ENCODE results near the gene ACRV1. TPM values are rescaled to one million over a fixed set of nuclear protein-coding genes. Genes with fewer than 3 reads are reported as not detected.

ACRV1 gene
- total RNA-seq, 1 experiment from 2014 or later = not detected

DNA sequence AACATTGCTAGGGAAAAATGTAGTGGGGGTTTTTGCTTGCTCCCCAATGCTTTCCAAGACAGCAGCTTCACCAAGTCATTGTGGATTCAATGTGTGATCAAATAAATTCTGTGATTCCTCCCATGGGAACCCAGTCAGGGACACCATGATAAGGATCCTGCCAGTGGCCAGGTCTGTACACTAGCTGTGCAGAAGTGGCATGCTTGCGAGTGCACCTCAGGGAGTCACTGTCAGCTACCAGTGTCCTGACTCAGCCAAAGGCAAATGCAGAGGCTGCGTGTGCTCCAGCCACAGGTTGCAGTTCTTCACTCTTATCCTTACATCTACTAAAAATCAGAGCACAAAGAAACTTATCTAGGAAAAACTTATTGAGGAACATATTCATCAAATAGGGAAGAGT, 9.4 kb upstream of the ACRV1 start:
- BruUV-seq (replicated peaks) = no TSS peak
- TF ChIP-seq, protein P1, sequence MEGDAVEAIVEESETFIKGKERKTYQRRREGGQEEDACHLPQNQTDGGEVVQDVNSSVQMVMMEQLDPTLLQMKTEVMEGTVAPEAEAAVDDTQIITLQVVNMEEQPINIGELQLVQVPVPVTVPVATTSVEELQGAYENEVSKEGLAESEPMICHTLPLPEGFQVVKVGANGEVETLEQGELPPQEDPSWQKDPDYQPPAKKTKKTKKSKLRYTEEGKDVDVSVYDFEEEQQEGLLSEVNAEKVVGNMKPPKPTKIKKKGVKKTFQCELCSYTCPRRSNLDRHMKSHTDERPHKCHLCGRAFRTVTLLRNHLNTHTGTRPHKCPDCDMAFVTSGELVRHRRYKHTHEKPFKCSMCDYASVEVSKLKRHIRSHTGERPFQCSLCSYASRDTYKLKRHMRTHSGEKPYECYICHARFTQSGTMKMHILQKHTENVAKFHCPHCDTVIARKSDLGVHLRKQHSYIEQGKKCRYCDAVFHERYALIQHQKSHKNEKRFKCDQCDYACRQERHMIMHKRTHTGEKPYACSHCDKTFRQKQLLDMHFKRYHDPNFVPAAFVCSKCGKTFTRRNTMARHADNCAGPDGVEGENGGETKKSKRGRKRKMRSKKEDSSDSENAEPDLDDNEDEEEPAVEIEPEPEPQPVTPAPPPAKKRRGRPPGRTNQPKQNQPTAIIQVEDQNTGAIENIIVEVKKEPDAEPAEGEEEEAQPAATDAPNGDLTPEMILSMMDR (IDR thresholded peaks at IDR 0.05; ENCODE audit: unreplicated experiment) = no peak
- Mint-ChIP-seq H3K27ac (ENCODE audit: unreplicated experiment) (no peak overlapping the region), H3K36me3 (ENCODE audit: insufficient read depth, unreplicated experiment) (no peaks in the 10 kb centered on the region), H3K9me3 (ENCODE audit: low read depth, unreplicated experiment) (no peaks in the 10 kb centered on the region), H3K27me3 (ENCODE audit: unreplicated experiment) (no peaks in the 10 kb centered on the region), H3K4me3 (ENCODE audit: low read depth, unreplicated experiment) (no peak overlapping the region), H3K4me1 (ENCODE audit: low read depth, unreplicated experiment) (no peaks in the 10 kb centered on the region)
- DNase-seq = no peak
- intact Hi-C loops (cut with micrococcal nuclease; ENCODE audit: unreplicated experiment) = no loop called here
- CTCF ChIA-PET = no interaction called here

DNA sequence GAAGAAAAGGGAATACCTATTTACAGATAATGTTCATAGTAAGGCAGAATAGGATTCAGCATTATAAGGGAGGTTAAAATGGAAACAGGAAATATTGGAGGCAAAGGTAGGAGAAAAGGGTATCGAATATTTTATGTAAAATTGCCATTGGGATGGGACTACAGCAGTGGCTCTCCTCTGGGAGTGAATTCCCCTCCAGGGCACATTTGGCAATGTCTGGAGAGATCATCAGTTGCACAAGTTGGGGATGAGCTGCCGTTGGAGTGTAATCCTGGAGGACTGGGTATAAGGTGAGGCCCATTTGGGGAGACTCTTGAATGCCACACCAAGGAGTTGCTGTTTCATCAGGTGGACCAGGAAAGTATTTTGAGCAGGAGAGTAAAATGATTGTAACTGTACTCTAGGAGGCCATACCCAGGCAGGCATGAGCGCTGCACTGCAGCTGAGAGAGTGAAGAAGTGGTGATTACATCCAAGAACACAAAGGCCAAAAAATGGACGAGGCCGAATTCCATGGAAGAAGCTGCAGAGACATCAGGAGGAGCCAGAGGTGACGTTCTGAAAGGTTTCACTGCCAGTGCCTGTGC, 8.7 kb upstream of the ACRV1 start:
- intact Hi-C loops (cut with micrococcal nuclease; ENCODE audit: unreplicated experiment) = no loop called here
- Mint-ChIP-seq H3K4me1 (ENCODE audit: low read depth, unreplicated experiment) (no peaks in the 10 kb centered on the region), H3K9me3 (ENCODE audit: low read depth, unreplicated experiment) (no peaks in the 10 kb centered on the region), H3K4me3 (ENCODE audit: low read depth, unreplicated experiment) (no peak overlapping the region), H3K27ac (ENCODE audit: unreplicated experiment) (no peak overlapping the region), H3K36me3 (ENCODE audit: insufficient read depth, unreplicated experiment) (no peaks in the 10 kb centered on the region), H3K27me3 (ENCODE audit: unreplicated experiment) (no peaks in the 10 kb centered on the region)
- CTCF ChIA-PET = no interaction called here
- BruUV-seq (replicated peaks) = no TSS peak
- DNase-seq = no peak
- TF ChIP-seq, protein P1 (IDR thresholded peaks at IDR 0.05; ENCODE audit: unreplicated experiment) = no peak

DNA sequence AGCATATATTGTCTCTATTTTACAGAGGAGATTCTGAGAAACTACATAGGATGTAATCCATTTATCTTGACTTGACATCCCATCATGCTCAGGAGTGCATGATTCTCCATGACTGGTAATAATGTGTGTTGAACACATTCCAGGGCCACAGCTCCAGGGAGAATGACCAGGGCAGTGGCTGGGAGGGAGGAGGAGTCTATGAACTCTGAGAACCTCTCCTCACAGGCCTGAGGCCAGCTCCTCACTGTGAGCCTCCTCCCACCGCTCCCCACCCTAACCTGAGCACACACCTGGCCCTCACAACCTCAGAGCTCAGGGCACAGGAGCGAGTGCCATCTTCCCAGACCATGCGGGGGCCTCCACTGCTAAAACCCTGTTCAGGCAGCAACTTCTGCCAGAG, 8.0 kb upstream of the ACRV1 start:
- no peak overlapping the region for H3K27ac Mint-ChIP-seq (ENCODE audit: unreplicated experiment)
- H3K27me3 Mint-ChIP-seq (ENCODE audit: unreplicated experiment) = no peaks in the 10 kb centered on the region
- no peak overlapping the region for H3K4me3 Mint-ChIP-seq (ENCODE audit: low read depth, unreplicated experiment)
- BruUV-seq (replicated peaks) = no TSS peak
- no peak for DNase-seq
- H3K4me1 Mint-ChIP-seq (ENCODE audit: low read depth, unreplicated experiment) = no peaks in the 10 kb centered on the region
- TF ChIP-seq, protein P1 (IDR thresholded peaks at IDR 0.05; ENCODE audit: unreplicated experiment) = no peak
- intact Hi-C loops (cut with micrococcal nuclease; ENCODE audit: unreplicated experiment) = no loop called here
- no peaks in the 10 kb centered on the region for H3K36me3 Mint-ChIP-seq (ENCODE audit: insufficient read depth, unreplicated experiment)
- CTCF ChIA-PET = no interaction called here
- H3K9me3 Mint-ChIP-seq (ENCODE audit: low read depth, unreplicated experiment) = no peaks in the 10 kb centered on the region

DNA sequence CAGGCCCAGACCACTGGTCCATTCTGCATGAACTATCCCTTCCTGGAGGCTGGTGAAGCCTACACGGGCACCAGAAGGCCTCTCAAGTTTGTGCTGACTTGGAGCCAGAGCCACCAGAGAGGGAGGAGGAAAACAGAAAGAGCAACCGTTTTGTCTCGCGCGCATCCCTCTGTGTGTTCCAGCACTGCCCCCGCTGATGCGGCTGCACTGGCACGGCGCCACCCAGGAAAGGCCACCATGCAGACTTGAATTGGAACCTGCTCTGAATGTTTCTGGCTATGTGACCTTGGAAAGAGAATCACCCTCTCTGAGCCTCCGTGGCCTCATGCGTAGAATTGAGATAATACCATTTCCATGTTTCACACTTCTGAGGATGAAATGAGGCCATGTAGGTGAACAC, 7.4 kb upstream of the ACRV1 start:
- no peaks in the 10 kb centered on the region for H3K27me3 Mint-ChIP-seq (ENCODE audit: unreplicated experiment)
- CTCF ChIA-PET = no interaction called here
- H3K4me1 Mint-ChIP-seq (ENCODE audit: low read depth, unreplicated experiment) = no peaks in the 10 kb centered on the region
- H3K9me3 Mint-ChIP-seq (ENCODE audit: low read depth, unreplicated experiment) = no peaks in the 10 kb centered on the region
- BruUV-seq (replicated peaks) = no TSS peak
- TF ChIP-seq, protein P1 (IDR thresholded peaks at IDR 0.05; ENCODE audit: unreplicated experiment) = no peak
- intact Hi-C loops (cut with micrococcal nuclease; ENCODE audit: unreplicated experiment) = no loop called here
- H3K27ac Mint-ChIP-seq (ENCODE audit: unreplicated experiment) = no peak overlapping the region
- DNase-seq = no peak
- H3K4me3 Mint-ChIP-seq (ENCODE audit: low read depth, unreplicated experiment) = no peak overlapping the region
- H3K36me3 Mint-ChIP-seq (ENCODE audit: insufficient read depth, unreplicated experiment) = no peaks in the 10 kb centered on the region

All from Calu3 (cell line).